GM12878 (cell line): Measurements from ENCODE around the gene HEMK1. TPM values are rescaled to one million over a fixed set of nuclear protein-coding genes. Genes with fewer than 3 reads are reported as not detected.

ENCODE experiments used
- ATAC-seq: fragments of 200-7000 bp; cut with Tn5 transposase; 3 replicates; pipeline ENCODE4 v1.9.1; 2020; ENCODE audit warnings: mild to moderate bottlenecking, moderate library complexity
- BruUV-seq: library from RNA; stranded (reverse); fragments of 400-500 nt; replicated peaks from 2 replicates; lab custom pipeline; 2021; lab: Mats Ljungman, UMichigan
- CTCF ChIA-PET: fragments of 300-600 bp; sonication (Branson Sonifier 250); formaldehyde crosslinking; extraction: SDS; loops from one replicate; lab custom pipeline; 2021; ENCODE audit warnings: inconsistent platforms; lab: Yijun Ruan, JAX
- POLR2A ChIA-PET: fragments of 350-600 bp; formaldehyde crosslinking; extraction: SDS; loops from one replicate; lab custom pipeline; 2021; ENCODE audit warnings: inconsistent platforms; lab: Charles Lee
- RAD21 ChIA-PET: fragments of 300-600 bp; sonication (Branson Sonifier 250); formaldehyde crosslinking; loops from one replicate; lab custom pipeline; 2023; ENCODE audit warnings: antibody characterized with exemption; ENCODE audit not compliant: unreplicated experiment; lab: Charles Lee
- SMC1A ChIA-PET: fragments of 300-600 bp; sonication (Branson Sonifier 250); formaldehyde crosslinking; loops from one replicate; lab custom pipeline; 2023; ENCODE audit not compliant: unreplicated experiment, uncharacterized antibody; lab: Charles Lee
- DNase-seq: peaks from one replicate; pipeline ENCODE4 v3.0.0-alpha.2; 2011; ENCODE audit warnings: low read depth, low spot score
- FAIRE-seq: peaks from 3 replicates; lab custom pipeline; 2011; peaks lifted over from hg19 to GRCh38; lab: Jason Lieb, UNC
- H2AFZ ChIP-seq: 2 replicates; pipeline ENCODE4 v1.6.0; 2011; ENCODE audit warnings: low read depth, low read length, control low read depth; ENCODE audit not compliant: control insufficient read depth
- H3K27ac ChIP-seq: 2 replicates; pipeline ENCODE4 v1.5.1; 2011; ENCODE audit warnings: control low read depth; ENCODE audit not compliant: control insufficient read depth, insufficient read depth
- H3K27me3 ChIP-seq, 2 experiments: replicated peaks in 1 of 2; 2 replicates each; pipeline versions ENCODE4 v1.6.0 to v1.6.1; 2011; ENCODE audit warnings: low read length in 1 of 2; ENCODE audit not compliant: control insufficient read depth in 2 of 2, insufficient read depth in 2 of 2
- H3K36me3 ChIP-seq, 2 experiments: 2 replicates each; pipeline ENCODE4 v1.5.1; 2011; ENCODE audit warnings: low read length in 1 of 2; ENCODE audit not compliant: control insufficient read depth in 2 of 2, insufficient read depth in 2 of 2
- H3K4me1 ChIP-seq: 2 replicates; pipeline ENCODE4 v1.6.1; 2011; ENCODE audit warnings: mild to moderate bottlenecking, low read length, moderate library complexity, mixed read lengths; ENCODE audit not compliant: control insufficient read depth, insufficient read depth
- H3K4me2 ChIP-seq: 2 replicates; pipeline ENCODE4 v1.6.0; 2011; ENCODE audit warnings: control low read depth; ENCODE audit not compliant: control insufficient read depth, insufficient read depth
- H3K4me3 ChIP-seq: fragments of 200-600 bp; sonication (generic); 2 replicates; pipeline ENCODE4 v1.5.1; 2016
- H3K79me2 ChIP-seq: 2 replicates; pipeline ENCODE4 v1.6.0; 2011; ENCODE audit warnings: low read length; ENCODE audit not compliant: control insufficient read depth, insufficient read depth
- H3K9ac ChIP-seq: 2 replicates; pipeline ENCODE4 v1.8.0; 2011; ENCODE audit warnings: low read length, control low read depth, mixed read lengths; ENCODE audit not compliant: control insufficient read depth, insufficient read depth
- H3K9me3 ChIP-seq: replicated peaks from 3 replicates; pipeline ENCODE4 v1.5.1; 2011; ENCODE audit warnings: mild to moderate bottlenecking, low read length; ENCODE audit not compliant: control insufficient read depth, insufficient read depth
- H4K20me1 ChIP-seq: 2 replicates; pipeline ENCODE4 v1.6.0; 2011; ENCODE audit not compliant: control insufficient read depth, insufficient read depth
- CBX3 ChIP-seq: fragments of 200-600 bp; sonication (generic); IDR thresholded peaks from 2 replicates; pipeline ENCODE4 v1.6.1; 2016; ENCODE audit warnings: low read depth, borderline replicate concordance
- CHD2 ChIP-seq: IDR thresholded peaks from 2 replicates; pipeline ENCODE4 v1.6.1; 2011; ENCODE audit warnings: low read depth, low read length, improper control_type of control experiment, borderline replicate concordance
- EZH2 ChIP-seq: IDR thresholded peaks from 2 replicates; pipeline ENCODE4 v1.6.1; 2012; ENCODE audit warnings: low read depth, mild to moderate bottlenecking, control low read depth, inconsistent platforms, low read length, borderline replicate concordance; ENCODE audit not compliant: control insufficient read depth
- HDGF ChIP-seq: fragments of 450-650 bp; IDR thresholded peaks from 2 replicates; pipeline ENCODE4 v1.6.1; 2016; ENCODE audit warnings: antibody characterized with exemption
- IKZF2 ChIP-seq, 2 experiments: fragments of 450-650 bp; IDR thresholded peaks; 2 replicates each; pipeline ENCODE4 v1.6.1; 2017; ENCODE audit warnings: mild to moderate bottlenecking in 2 of 2, moderate library complexity in 2 of 2
- IRF4 ChIP-seq: IDR thresholded peaks from 2 replicates; pipeline ENCODE4 v1.6.1; 2011; ENCODE audit warnings: low read depth, low read length
- MXI1 ChIP-seq: fragments of 150-350 bp; IDR thresholded peaks from 2 replicates; pipeline ENCODE4 v1.6.1; 2011; ENCODE audit warnings: low read depth, mild to moderate bottlenecking, inconsistent platforms, low read length, improper control_type of control experiment
- SMARCA5 ChIP-seq: fragments of 450-650 bp; IDR thresholded peaks from 2 replicates; pipeline ENCODE4 v1.6.1; 2017; ENCODE audit warnings: mild to moderate bottlenecking
- ZZZ3 ChIP-seq: IDR thresholded peaks from 2 replicates; pipeline ENCODE4 v1.6.1; 2011; ENCODE audit warnings: low read depth; ENCODE audit not compliant: control insufficient read depth, insufficient read length
- WGBS: methylation state at CpG from one replicate; pipeline ENCODE4 v1.1.6; 2016; ENCODE audit warnings: low lambda C conversion rate; ENCODE audit not compliant: insufficient replicate concordance, insufficient coverage; ENCODE audit errors: missing lambda C conversion rate; 5-methylcytosine and 5-hydroxymethylcytosine counted together
- in situ Hi-C: fragments of 300-500 bp; cut with MboI; formaldehyde crosslinking; loops from 9 replicates; pipeline ENCODE4 v1.14.3; 2018; ENCODE audit warnings: mixed read lengths
- intact Hi-C: fragments of 100-400 bp; cut with micrococcal nuclease; formaldehyde crosslinking; loops from one replicate; pipeline ENCODE4 v1.14.2; 2022; ENCODE audit not compliant: unreplicated experiment
- polyA plus RNA-seq, 11 experiments: library from polyadenylated mRNA; depleted of rRNA in 4 of 11; unstranded in 6 of 11; stranded (reverse) in 5 of 11; fragments of >200 nt; fragmentation: Nextera tagmentation in 4 of 11; fragmentation: Illumina TruSeq in 1 of 11; extraction: Ambion mirVana in 4 of 11; extraction: Trizol in 1 of 11; gene quantifications; 1 replicate in 1 of 11; 2 replicates in 10 of 11; pipeline versions ENCODE4 v1.2.1 to v1.2.3, GENCODE V29; 2011 to 2016; ENCODE audit warnings: inconsistent platforms in 2 of 11, missing spikeins in 2 of 11, low read depth in 1 of 11
- total RNA-seq, 4 experiments: library from RNA; depleted of rRNA in 3 of 4; stranded (reverse); fragments of >200 nt in 3 of 4; fragmentation: Illumina TruSeq in 1 of 4; extraction: Trizol in 1 of 4; gene quantifications; 2 replicates each; pipeline versions ENCODE4 v1.2.1 to v1.2.3, GENCODE V29; 2013 to 2021
- TF ChIP-seq, protein P1 (sequence below): IDR thresholded peaks from 2 replicates; pipeline ENCODE4 v1.6.1; 2011; ENCODE audit warnings: borderline replicate concordance, low read depth, mild to moderate bottlenecking, moderate library complexity, mixed read lengths, low read length; ENCODE audit not compliant: insufficient read depth; ENCODE audit errors: extremely low read length
- TF ChIP-seq, protein P2 (sequence below): IDR thresholded peaks from 2 replicates; pipeline ENCODE4 v1.6.1; 2012; ENCODE audit warnings: mild to moderate bottlenecking, low read depth, low read length

Gene HEMK1
- total and polyA plus RNA-seq, 10 of the 15 experiments (the other 5 are each of a cell fraction or from before 2014, with no cell fraction given): 2.8 to 19.0 (median 12.0) TPM

DNA sequence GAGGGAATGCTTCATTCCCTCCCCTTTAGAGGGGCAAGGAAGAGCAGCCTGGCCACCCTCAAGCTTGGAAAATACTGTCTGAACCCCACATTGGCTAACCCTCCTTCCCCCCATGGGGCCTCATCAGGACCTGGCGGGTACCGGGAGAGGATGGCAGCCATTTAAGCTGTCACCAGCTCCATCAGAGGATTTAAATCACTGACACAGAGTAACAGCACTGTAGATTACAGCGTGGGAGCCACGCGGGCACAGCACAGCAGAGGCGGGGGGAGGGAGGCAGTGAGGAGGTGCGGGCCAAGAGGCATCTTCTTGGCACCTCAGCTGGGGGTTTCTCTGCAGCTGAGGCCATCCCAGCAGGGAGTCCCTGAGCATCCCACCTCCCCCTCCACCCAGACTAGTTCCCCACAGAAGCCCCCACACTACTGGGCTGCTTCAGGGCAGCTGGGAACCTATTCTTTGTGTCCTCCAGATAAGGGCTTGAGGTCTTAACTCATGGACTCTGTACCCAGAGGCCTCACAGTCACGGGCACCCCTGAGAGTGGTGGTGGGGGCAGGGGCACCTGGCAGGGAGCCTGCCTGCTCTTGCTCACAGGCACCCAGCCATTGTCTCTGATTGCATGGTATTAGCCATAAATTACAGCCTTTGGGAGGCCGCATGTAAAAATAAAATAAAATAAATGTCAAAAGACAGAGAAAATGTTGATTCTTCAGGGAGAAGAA, 44.0 kb upstream of the HEMK1 start (continued):
- TF ChIP-seq HDGF: no peak
- no peak for TF ChIP-seq EZH2
- no peak for TF ChIP-seq SMARCA5
- no peak for TF ChIP-seq CBX3
- no peak for TF ChIP-seq CHD2
- no peak for TF ChIP-seq IRF4
- TF ChIP-seq, all 136 proteins: peak for 0

DNA sequence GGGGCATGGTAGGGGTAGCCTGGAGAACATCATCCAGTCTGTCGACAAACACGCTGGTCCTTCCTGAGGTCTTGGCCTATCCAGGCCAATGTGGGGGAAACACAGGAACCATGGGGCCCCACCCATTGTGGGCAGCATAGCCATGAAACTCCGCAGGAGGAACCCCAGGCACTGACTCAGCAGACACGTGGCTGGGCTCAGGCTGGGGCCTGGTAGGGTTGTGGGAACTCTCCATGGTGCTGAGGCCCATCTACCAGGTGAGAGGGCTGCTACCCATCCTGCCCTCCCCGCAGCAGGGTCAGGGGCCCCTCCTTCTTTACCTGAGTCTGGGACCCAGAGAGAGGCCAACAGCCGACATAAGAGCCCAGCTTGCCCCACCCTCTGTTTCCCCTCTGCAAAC, 43.3 kb upstream of the HEMK1 start:
- no peak for FAIRE-seq

More for the DNA sequence above, 43.3 kb upstream of the HEMK1 start:
- DNase-seq (no peak), ATAC-seq (peak; percentile 87)
- H3K79me2 ChIP-seq: no peaks in the 10 kb centered on the region
- H3K4me3 ChIP-seq: no peak overlapping the region
- BruUV-seq: no TSS peak
- H3K36me3 ChIP-seq: no peaks in the 10 kb centered on the region
- H2AFZ ChIP-seq: no peak overlapping the region
- no peak overlapping the region for H3K9ac ChIP-seq
- CTCF ChIA-PET: no interaction called here
- intact Hi-C loops: no loop called here
- SMC1A ChIA-PET: no interaction called here
- H4K20me1 ChIP-seq: no peaks in the 10 kb centered on the region
- no peak overlapping the region for H3K4me2 ChIP-seq
- RAD21 ChIA-PET: no interaction called here
- no peaks in the 10 kb centered on the region for H3K4me1 ChIP-seq
- no peaks in the 10 kb centered on the region for H3K9me3 ChIP-seq
- 12% methylated on average over 6 of the region's 6 CpGs for WGBS
- peaks cover 0 to 4% of the 10 kb centered on the region in 2 experiments; a peak in 3 of 4 replicates for H3K27me3 ChIP-seq
- TF ChIP-seq, protein P1, sequence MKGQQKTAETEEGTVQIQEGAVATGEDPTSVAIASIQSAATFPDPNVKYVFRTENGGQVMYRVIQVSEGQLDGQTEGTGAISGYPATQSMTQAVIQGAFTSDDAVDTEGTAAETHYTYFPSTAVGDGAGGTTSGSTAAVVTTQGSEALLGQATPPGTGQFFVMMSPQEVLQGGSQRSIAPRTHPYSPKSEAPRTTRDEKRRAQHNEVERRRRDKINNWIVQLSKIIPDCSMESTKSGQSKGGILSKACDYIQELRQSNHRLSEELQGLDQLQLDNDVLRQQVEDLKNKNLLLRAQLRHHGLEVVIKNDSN: peak; percentile 53
- TF ChIP-seq IKZF2 (IDR thresholded peaks at IDR 0.05): no peak
- peak; percentile 93 for TF ChIP-seq MXI1
- no peak for TF ChIP-seq ZZZ3
- TF ChIP-seq, protein P2, sequence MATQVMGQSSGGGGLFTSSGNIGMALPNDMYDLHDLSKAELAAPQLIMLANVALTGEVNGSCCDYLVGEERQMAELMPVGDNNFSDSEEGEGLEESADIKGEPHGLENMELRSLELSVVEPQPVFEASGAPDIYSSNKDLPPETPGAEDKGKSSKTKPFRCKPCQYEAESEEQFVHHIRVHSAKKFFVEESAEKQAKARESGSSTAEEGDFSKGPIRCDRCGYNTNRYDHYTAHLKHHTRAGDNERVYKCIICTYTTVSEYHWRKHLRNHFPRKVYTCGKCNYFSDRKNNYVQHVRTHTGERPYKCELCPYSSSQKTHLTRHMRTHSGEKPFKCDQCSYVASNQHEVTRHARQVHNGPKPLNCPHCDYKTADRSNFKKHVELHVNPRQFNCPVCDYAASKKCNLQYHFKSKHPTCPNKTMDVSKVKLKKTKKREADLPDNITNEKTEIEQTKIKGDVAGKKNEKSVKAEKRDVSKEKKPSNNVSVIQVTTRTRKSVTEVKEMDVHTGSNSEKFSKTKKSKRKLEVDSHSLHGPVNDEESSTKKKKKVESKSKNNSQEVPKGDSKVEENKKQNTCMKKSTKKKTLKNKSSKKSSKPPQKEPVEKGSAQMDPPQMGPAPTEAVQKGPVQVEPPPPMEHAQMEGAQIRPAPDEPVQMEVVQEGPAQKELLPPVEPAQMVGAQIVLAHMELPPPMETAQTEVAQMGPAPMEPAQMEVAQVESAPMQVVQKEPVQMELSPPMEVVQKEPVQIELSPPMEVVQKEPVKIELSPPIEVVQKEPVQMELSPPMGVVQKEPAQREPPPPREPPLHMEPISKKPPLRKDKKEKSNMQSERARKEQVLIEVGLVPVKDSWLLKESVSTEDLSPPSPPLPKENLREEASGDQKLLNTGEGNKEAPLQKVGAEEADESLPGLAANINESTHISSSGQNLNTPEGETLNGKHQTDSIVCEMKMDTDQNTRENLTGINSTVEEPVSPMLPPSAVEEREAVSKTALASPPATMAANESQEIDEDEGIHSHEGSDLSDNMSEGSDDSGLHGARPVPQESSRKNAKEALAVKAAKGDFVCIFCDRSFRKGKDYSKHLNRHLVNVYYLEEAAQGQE: peak; percentile 93
- in situ Hi-C loops: no loop called here
- POLR2A ChIA-PET: no interaction called here
- H3K27ac ChIP-seq: no peak overlapping the region
